NCI-H1417 (cell line): ENCODE data around the gene CCNY.

Source experiments
- DNase-seq, 3 experiments: peaks; one replicate each; lab custom pipeline; 2025; lab: John Stamatoyannopoulos, UW

Gene CCNY

GRCh38 chr10:35614312-35614711, 278.0 kb downstream of the CCNY start:
- no peak for DNase-seq
